Lower lobe of right lung (tissue), 2 donors: Measurements from ENCODE around the gene HES7. TPM values are rescaled to one million over a fixed set of nuclear protein-coding genes. Genes with fewer than 3 reads are reported as not detected.

Experiments
- ATAC-seq, 2 donors: fragments of 200-7000 bp; cut with Tn5 transposase; one replicate each; pipeline ENCODE4 v1.9.1; 2020 to 2022; ENCODE audit warnings: mild to moderate bottlenecking in 2 of 2, moderate library complexity in 2 of 2
- DNase-seq: peaks from one replicate; pipeline ENCODE4 v3.0.0-alpha.2; 2020
- H3K27ac ChIP-seq: fragments of 200-600 bp; one replicate; pipeline ENCODE4 v1.8.0; 2022
- H3K27me3 ChIP-seq: fragments of 200-600 bp; one replicate; pipeline ENCODE4 v1.8.0; 2022; ENCODE audit warnings: low read depth
- H3K36me3 ChIP-seq: fragments of 200-600 bp; one replicate; pipeline ENCODE4 v1.8.0; 2022; ENCODE audit warnings: mild to moderate bottlenecking
- H3K4me1 ChIP-seq: fragments of 200-600 bp; one replicate; pipeline ENCODE4 v1.8.0; 2022
- H3K4me3 ChIP-seq: fragments of 200-600 bp; one replicate; pipeline ENCODE4 v1.8.0; 2022; ENCODE audit warnings: mild to moderate bottlenecking
- H3K9me3 ChIP-seq: fragments of 200-600 bp; one replicate; pipeline ENCODE4 v1.8.0; 2022
- CTCF ChIP-seq: fragments of 200-600 bp; IDR thresholded peaks from one replicate; pipeline ENCODE4 v1.8.0; 2022; ENCODE audit warnings: antibody characterized with exemption, mild to moderate bottlenecking
- intact Hi-C: fragments of 100-400 bp; cut with DNase I; formaldehyde crosslinking; loops from one replicate; pipeline ENCODE4 v1.11.0; 2022
- total RNA-seq: library from RNA; stranded (reverse); fragmentation: NEBNext Ultra II Directional; extraction: Animal tissue kit (Norgen Biotek cat#: 25700); gene quantifications from one replicate; pipeline ENCODE4 v1.2.1, GENCODE V29; 2021
- donor health status: DM: no; HTN: yes; CAD: no; lungs with severe emphysema.

Gene HES7
- total RNA-seq, 1 donor from 2014 or later: 0.21 TPM

DNA sequence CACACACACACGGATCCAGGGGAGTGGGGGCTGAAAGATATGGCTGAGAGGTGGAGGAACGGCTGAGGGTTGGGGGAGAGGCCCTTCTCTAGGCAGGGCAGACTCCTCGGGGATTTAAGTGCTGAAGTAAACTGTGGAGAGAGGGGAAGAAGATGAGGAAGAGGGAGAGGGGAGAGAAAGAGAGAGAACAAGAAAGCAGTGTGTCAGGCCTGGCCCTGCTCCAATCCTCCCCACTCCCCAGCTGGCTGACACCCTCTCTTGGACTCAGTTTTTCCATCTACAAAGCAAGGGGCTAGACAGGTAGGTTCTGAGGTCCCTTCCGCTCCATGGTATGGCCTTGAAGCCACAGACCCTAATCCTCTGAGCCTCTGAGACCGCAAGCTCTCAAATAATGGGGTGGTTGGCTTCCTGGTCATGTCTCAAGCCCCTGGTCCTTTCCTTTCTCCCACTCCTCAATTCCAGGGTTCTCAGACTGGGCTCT lies 36.9 kb upstream of the HES7 start:
- DNase-seq (peak; percentile 27), ATAC-seq (no peak)
- Histone ChIP-seq H3K4me1 (peaks cover 69% of the 10 kb centered on the region), H3K36me3 (peaks cover 26% of the 10 kb centered on the region), H3K27ac (peak overlapping the region; percentile 99), H3K27me3 (no peaks in the 10 kb centered on the region), H3K4me3 (no peak overlapping the region), H3K9me3 (no peaks in the 10 kb centered on the region)
- no peak for TF ChIP-seq CTCF
- intact Hi-C loops: no loop called here

DNA sequence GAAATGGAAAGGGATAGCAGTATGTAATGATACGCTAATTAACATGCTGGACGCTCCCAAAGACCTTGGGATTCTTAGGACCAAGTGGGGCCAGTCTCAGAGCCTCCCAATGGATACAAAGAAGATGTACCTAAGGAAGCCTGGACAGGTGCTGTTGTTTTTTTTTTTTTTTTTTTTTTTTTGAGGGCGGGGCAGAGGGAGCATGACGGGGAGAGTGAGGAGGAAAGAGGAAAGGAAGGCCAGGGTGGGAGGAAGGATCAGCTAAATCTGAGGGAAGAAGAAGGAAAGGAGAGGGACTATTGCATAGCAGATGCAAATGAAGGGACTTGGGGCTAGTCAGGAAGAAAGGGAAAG lies 36.3 kb upstream of the HES7 start:
- TF ChIP-seq CTCF: no peak
- ATAC-seq: no peak
- Histone ChIP-seq H3K27me3 (no peaks in the 10 kb centered on the region), H3K4me1 (peaks cover 69% of the 10 kb centered on the region), H3K27ac (no peak overlapping the region), H3K4me3 (no peak overlapping the region), H3K36me3 (peaks cover 26% of the 10 kb centered on the region), H3K9me3 (no peaks in the 10 kb centered on the region)
- no peak for DNase-seq
- intact Hi-C loops: no loop called here

- Histone ChIP-seq H3K27me3 (no peaks in the 10 kb centered on the region), H3K9me3 (no peaks in the 10 kb centered on the region), H3K36me3 (peaks cover 26% of the 10 kb centered on the region), H3K27ac (peak overlapping the region; percentile 9), H3K4me3 (no peak overlapping the region), H3K4me1 (peaks cover 70% of the 10 kb centered on the region)
- intact Hi-C loops: no loop called here
- no peak for TF ChIP-seq CTCF
- DNase-seq (peak; percentile 15), ATAC-seq (no peak)
These were observed 35.7 kb upstream of the HES7 start for GRCh38 chr17:8159459-8160223.

DNA sequence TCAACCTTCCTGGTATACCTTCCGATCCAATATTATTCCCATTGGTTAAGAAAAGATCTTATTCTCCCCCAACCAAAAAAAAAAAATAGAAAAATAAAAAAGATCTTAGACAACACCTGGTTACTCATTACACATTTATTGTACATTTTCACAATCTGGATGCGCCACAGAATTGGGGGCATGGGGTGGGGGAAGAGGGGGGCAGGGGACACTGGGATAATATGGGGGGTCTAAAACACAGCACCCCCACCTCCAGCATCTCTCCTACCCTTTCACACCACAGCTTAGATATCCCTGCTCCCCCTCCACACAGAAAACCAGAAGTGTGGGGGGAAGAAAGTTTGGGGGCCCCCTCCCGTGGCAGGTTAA lies 35.1 kb upstream of the HES7 start:
- no peak overlapping the region for H3K4me3 ChIP-seq
- H3K36me3 ChIP-seq: peaks cover 26% of the 10 kb centered on the region
- intact Hi-C loops: no loop called here
- no peaks in the 10 kb centered on the region for H3K27me3 ChIP-seq
- no peak overlapping the region for H3K27ac ChIP-seq
- no peak for TF ChIP-seq CTCF
- peaks cover 67% of the 10 kb centered on the region for H3K4me1 ChIP-seq
- ATAC-seq (no peak), DNase-seq (no peak)
- H3K9me3 ChIP-seq: no peaks in the 10 kb centered on the region

- Histone ChIP-seq H3K4me3 (no peak overlapping the region), H3K9me3 (no peaks in the 10 kb centered on the region), H3K36me3 (peaks cover 30% of the 10 kb centered on the region), H3K4me1 (peaks cover 67% of the 10 kb centered on the region), H3K27ac (peak overlapping the region; percentile 98), H3K27me3 (no peaks in the 10 kb centered on the region)
- ATAC-seq: peak; percentile 10 to 15
- TF ChIP-seq CTCF: peak; percentile 94
- DNase-seq: peak; percentile 93
- intact Hi-C loops: no loop called here
These were observed 34.5 kb upstream of the HES7 start for GRCh38 chr17:8158267-8159031.
